Cerebellar cortex (tissue), 1 donor: ENCODE measurements around the gene BARX2.

Experiments used
- DNase-seq: peaks from one replicate; pipeline ENCODE4 v3.0.0-alpha.2; 2015; ENCODE audit warnings: low spot score

BARX2 gene

DNA sequence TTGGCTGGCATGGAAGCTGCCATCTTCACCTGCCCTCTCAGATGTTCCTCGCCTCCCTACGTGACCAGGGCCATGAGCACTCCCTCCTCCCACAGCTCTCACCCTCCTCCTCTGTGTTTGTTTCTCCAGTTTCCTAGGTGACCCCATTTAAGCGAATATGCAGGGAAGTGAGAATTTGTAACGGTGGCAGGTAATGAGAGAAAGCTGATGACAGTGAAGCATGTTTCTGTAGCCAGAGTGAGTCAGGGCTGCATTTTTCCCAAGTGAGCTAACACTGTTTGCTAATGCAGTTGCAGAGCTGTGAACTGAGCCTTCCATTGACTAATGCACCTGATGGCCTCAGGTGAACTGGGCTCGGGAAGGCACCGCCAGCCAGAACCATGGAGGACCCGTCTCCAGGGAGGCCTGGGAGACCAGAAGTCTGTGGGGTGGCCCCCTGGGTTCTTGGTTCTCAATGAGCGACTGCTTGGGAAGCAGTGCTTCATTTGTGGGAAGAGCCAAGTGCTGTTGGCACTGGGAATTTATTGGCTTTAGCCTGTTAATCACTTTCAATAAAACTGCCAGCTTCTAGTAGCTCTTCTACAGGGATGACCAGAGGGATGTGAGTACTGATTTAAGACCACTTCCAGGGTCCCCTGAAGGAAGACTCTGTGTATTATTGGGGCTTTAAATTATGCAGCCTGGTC, 64.5 kb downstream of the BARX2 start:
- no peak for DNase-seq

DNA sequence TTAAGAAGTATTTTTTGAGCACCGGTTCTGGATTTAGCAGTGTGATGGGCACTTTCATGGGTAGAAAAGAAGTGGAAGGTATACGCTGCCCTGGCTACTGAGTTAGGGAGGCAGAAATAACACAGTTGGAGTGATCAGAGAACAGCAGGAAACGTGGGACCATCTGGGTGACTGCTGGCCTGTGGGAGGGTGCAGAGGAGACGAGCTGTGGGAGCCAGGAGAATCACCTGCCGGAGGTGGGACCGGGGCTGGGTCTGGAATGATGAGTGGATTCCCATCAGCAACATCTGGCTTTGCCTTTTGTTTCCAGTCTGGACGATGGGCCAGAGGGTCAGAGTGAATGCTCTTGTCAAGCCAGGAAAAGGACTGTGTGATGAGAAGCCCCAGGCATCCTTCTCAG, 66.5 kb downstream of the BARX2 start:
- DNase-seq, result no peak

DNA sequence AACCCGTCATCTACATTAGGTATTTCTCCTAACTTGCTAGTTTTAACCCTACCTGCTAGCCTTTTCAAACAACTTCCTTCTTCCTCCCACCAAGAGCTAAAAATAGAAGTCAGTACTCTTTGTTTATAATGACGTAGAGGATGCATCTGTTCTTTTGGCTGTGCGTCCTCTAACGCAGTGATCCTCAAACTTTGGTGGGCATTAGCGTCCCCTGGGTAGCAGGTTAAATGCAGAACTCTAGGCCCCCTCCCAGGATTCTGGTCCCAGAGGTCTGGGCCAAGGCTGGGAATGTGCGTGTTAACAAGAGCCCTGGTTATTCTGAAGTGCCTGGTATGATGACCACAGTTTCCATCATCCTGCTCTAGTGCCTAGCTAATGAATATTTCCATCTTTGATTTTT, 67.6 kb downstream of the BARX2 start:
- DNase-seq, result no peak

DNA sequence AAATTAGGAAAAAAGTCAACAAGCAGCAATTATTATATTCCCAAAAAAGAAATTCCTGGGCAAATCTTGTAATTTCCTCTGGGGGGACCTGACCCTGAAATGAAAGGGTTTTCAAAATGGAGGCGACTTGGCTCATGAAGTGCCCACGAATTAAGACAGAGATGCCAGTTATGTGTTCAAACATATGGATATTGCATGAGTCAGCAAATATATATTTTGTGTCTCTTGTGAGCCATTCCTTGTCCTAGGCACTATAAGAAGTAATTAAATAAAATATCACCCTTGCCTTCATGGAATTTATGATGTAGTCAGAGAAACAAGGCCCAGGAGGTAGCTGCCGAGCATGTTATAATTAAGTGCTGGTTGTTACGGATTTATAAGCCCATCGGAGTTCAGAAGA, 68.6 kb downstream of the BARX2 start:
- no peak for DNase-seq

DNA sequence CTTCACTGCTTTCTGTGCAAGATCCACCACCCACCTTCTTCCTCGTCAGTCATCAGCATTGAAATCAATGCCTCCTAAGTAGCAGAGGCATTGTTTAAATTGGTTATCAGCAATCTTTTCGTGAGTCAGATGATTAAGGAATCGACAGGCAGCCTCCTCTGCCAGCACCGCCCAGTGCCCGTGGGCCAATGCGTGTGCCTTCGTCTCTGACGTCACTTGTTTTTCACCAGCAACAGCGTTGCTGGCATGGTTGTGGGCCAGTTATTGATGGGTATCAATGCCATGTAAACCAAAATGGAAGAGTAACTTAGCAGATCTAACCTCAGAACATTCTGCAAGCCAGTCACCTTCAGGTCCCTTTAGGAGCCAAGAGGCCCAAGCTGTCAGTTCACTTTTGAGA, 69.6 kb downstream of the BARX2 start:
- DNase-seq, result no peak

DNA sequence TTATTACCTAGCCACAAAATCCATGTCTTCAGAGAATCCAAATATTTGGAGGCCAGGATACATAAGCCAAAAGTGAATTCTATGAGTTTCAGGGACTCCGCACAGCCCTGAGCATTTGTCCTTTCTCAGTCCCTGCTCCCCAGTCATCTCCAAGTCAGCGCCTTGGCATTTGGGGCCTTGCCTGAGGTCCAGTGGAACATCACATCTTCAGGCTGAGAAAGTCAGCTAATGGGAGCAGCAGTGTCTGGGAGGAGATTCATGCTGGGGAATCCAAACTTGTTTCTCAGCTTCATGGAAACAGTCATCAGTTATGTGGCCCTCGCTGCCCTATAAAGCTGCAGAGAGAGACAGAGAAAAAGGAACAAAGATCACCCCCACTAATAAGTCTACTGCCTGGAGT, 70.9 kb downstream of the BARX2 start:
- DNase-seq, result no peak

DNA sequence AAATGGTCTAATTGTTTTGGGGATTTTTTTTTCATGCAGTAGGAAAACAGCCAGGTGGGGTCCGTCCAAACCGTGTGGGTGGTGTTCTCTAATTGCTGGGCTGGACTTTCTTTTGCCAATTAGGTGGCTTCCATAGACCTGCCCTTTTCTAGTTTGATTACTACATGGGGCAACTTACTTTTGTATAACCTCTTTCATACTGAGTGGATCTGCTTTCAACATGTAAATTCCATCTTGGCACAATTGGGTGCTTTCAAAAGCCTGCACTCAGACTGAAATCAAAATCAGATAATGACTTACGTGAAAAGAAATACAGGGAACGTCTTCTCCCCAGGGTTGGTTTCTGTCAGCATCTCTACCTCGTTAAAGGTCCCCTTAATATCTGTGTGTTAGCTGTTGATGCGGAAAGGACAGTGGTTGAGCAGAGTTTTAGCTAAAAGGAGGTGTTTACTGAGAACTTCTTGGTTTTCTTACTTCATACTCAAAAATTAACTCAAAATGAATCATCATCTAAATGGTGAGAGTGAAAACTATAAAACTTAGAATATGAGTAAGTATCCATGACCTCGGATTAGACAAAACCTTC, 72.1 kb downstream of the BARX2 start:
- DNase-seq, result no peak

DNA sequence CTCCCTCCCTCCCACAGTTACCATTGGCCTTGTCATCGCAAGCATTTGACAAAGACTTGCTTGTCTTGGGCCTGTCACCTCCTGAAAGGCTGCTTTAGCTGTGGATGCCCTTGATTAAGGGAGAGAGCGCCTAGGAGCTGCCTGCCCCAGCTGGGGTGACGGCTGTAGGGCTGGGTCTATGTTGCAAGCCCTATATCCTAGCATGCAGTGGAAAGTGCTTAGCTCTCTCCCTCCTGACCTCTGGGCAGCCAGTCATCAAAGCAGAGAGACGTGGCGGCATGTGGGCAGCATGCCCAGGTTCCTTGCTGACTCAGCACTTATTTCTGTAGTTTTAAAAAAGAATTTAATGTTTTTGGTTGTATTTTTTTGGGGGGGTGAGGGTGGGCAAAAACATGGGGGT, 75.9 kb downstream of the BARX2 start:
- no peak for DNase-seq

DNA sequence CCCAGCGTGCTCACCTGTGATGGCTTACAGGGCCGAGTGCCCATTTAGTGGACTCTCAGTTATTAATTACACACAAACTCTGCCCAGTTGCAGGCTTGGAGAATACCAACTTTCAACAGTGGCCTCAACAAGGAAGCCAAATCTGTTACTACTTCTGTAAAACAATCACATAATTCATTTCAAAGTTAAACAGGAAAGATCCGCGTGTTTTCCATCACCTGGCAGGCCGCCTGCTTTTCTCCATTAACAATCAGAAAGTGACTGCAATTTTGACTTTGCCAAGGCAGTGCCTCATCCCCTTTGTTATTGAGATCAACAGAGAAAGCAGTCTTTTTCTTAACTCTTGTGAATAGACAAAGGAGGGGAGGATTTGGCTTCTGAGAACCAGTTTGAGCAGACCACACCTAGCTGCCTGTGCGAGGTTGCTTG, 77.7 kb downstream of the BARX2 start:
- DNase-seq, result no peak

DNA sequence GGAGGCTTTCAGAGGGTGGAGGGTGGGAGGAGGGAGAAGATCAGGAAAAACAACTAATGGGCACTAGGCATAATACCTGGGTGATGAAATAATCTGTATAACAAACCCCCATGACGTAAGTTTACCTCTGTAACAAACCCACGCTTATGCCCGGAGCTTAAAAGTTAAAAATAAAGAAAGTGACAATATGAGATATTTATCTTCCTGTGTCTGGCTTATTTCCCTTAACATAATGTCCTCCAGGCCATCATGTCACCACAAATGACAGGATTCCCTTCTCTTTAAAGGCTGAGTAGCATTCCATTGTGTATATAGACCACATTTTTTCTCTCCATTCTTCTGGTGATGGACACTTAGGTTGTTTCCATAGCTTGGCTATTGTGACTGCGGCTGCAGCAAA, 79.5 kb downstream of the BARX2 start:
- no peak for DNase-seq

DNA sequence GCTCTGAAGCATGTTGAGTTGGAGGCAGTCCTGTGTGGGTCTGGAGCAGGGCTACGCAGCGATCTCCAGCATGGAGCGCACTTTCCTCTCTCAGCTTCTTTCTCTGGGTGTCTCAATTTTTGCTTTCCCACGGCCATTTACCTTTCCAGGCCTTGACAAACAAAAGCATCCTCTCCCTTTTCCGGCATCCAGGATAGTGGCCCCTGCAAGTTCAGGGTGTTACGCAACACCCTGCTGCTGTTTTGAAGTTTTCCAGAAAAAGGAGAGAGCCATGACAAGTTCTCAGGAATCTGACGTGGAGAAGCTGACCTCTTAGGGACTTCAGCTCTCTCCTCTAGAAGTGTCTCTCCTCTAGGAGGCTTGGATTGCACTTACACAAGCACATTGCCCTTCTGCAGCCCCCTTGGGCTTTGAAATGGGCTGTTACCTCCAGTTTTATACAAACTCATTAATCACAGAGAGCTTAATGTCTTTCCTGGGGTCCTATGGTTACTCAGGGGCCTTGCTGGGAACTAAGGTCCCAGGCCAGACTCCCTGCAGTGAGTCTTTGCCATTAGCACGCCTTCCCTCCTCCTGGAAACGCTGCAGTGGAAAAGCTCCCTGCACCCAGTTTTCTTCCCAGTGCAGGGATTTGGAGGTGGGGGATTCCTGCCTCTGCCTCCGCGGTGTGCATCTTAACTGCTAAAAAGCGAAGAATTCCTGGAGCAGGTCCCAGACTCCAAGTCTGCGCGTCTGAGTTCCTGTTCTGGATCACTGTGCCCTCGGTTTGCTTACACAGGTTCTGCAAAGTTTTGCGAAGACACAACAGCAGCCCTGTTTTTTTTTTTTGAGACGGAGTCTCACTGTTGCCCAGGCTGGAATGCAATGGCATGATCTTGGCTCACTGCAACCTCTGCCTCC, 80.4 kb downstream of the BARX2 start:
- DNase-seq, result no peak

DNA sequence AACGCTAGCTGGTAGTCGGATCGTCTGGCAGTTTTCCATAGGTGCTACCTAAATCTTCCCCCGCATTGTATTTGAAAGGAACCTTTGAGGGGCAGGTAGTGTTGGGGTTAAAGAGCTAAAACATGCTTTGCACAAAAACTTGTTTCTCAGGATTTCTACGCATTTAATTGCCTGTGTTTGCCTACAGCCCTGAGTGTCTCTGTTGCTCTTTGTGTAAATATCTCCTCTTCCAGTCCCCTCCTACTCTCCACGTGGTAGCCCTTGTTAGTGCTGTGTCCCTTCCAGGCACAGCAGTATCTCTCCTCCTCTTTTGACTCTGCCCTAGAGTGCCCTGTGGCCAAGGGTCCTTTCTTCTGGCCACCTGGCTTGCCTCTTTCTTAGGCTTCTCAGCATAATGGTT, 81.7 kb downstream of the BARX2 start:
- DNase-seq, result no peak

DNA sequence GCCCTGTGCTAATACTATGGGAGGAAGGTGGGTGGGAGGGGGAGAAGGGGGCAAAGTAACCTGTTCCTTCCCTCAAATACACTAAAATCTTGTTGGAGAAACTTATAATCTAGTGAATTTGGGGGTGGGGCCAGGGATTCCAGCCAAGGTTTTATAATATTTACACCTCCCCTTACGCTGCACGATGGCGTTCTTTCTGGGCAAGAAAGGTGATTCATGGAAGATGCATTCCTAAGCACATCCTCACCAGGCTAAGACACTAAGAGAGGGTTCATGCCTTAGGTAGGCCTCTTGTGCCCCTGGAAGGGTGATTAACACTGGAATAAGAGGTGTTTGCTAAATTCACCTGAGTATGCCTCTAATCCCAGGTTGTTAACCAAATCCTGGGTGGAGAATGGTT, 82.6 kb downstream of the BARX2 start:
- no peak for DNase-seq

DNA sequence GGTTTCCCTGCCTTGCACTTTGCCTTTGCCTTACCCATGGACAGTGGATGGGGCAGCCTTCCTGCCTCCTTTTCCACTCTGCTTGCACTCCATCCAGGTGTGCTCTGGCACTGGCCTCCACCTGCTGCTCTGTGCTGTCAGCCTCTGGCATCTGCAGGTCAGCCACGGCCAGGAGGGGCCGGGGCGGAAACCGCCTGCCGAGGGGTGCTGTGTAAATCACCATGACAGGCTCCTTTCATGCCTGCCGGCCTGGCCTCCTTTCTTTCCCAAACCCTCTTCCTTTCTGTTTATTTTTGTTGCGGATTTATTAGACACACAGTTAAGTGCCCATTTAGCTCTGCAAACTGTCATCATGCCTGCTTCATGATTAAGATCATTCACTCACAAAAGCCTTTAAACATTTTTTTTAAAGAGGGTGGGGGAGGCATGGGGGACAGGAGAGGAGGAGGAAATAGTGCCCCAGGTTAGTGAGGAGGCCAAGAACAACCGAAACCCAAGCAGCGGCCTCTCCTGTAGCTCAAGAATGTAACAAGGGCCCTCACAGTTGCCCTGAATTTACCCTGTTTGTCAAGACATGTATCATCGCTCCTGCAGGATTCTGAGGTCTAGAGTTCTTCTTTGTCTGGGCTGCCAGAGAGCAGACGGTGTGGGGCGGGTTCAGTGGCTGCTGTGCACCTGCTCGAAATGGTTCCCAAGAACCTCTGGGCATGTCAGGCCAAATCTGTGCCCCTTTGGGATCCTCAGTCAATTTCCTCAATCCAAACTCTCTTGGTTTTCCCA, 83.3 kb downstream of the BARX2 start:
- no peak for DNase-seq

DNA sequence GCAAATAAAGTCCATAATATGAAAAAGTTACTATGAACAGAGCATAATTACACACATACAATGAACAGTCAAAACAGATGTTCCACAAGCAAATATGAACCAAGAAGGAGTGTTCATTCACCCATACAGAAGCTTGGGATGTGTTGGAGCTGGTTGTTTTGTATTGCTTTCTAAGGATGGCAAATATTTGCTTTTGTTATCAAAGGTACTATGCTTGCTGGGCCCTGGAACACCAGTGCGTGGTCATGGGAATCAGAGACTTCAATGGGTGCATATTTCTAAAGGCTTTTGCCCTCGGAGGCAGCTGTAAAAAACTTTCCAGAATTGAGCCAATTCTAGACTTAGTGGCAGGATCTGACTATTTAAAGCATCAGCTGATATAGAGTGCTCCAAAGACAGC, 85.1 kb downstream of the BARX2 start:
- no peak for DNase-seq

DNA sequence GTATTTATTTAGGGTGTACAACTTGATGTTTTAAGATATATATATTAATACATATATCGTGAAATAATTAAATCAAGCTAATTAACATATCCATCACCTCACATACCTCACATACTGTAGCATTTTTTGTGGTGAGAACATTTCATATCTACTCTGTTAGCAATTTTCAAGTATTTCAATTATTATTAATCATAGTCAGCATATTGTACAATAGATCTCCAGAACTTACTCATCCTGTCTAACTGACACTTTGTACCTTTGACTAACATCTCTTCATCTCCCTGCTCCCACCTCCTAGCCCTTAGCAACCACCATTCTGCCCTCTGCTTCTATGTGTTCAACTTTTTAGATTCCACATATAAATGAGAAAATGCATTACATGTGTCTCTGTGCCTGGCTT, 108.4 kb downstream of the BARX2 start:
- DNase-seq, result no peak

DNA sequence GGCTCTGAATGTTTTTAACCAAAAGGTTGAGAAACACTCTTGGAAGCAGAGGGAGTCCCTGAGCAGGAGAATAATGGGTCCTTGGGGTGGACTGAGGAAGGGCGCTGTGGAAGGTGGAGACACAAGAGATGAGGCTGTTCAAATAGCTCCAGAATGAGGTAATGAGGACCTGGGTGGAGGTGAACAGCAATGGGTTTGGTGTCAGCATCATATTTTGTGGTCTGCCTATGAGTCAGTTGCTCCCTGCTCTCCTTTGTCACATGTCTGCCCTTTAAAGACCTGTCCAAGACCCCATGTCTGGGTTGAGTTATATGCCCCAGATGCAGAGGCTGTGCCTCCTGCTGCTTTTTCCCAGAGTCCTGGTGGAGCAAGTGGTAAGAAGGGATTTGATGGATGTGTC, 113.6 kb downstream of the BARX2 start:
- no peak for DNase-seq

DNA sequence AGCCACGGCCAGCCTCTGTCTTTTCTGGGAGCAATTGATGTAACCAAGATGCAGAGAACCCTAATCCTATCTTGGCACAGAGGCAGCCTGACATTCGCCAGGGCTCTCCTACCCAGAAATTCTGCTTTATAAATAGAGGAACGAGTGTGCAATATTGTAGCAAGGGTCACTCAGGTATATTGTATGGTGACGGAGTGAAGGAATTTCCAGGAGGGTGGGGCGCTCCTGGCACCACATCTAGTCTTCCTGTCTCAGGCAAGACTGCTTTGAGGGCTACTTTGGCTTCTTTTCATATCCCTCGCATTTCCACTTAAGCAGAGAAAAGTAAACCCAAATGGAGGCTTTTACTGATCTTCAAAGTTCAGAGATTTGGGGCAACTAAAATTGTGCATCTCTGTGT, 114.4 kb downstream of the BARX2 start:
- no peak for DNase-seq

DNA sequence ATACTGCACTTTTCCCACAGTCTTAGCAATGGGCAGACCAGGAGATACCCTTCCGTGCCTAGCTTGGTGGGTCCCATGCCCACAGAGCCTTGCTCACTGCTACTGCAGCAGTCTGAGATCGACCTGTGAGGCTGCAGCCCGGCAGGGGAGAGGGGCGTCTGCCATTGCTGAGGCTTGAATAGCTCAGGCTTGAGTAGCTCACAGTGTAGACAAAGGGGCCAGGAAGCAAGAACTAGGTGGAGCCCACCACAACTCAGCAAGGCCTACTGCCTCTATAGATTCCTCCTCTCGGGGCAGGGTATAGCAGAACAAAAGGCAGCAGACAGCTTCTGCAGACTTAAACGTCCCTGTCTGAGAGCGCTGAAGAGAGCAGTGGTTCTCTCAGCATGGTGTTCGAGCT, 118.1 kb downstream of the BARX2 start:
- no peak for DNase-seq
